ENCODE data around the gene CHKA.

The CHKA gene

DNA sequence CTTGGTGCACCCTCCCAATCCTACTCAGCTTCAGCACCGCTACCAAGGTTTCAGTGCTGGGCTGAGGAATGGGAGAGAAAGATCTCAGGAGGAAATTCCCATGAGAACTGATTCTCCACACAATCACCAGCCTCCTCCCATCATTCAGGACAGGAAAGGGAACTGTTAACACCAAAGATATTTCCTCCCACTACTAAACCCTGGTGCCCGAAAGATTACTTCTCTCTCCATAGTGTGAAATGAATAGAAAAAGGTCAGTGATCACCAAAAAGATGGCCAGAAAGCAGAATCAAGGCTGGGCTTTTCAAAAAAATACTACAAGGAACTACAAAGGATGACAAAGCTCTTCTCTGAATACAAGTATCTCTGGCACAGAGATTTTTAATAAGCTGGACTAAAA lies 56.3 kb downstream of the CHKA start:
- H3K4me2 ChIP-seq = no peak overlapping the region
- TF ChIP-seq CTCF (conservative IDR thresholded peaks at IDR 0.05; ENCODE audit: low read depth, low read length) = no peak
- H3K4me1 ChIP-seq (ENCODE audit: low read depth, poor library complexity, severe bottlenecking) = no peaks in the 10 kb centered on the region
- H3K36me3 ChIP-seq (ENCODE audit: insufficient read depth) = peaks cover 3% of the 10 kb centered on the region; the same call in 1 of the 2 replicates
- H4K20me1 ChIP-seq (ENCODE audit: insufficient read depth) = no peaks in the 10 kb centered on the region
- H2AFZ ChIP-seq (ENCODE audit: low read depth) = no peak overlapping the region
- H3K27ac ChIP-seq = no peak overlapping the region
- H3K79me2 ChIP-seq (ENCODE audit: insufficient read depth, low read depth) = no peaks in the 10 kb centered on the region
- no peaks in the 10 kb centered on the region for H3K27me3 ChIP-seq (ENCODE audit: insufficient read depth, low read depth)
- no peak overlapping the region for H3K9ac ChIP-seq
- no peak overlapping the region for H3K4me3 ChIP-seq (IDR thresholded peaks at IDR 0.05; ENCODE audit: insufficient read depth, low read depth, low read length)

DNA sequence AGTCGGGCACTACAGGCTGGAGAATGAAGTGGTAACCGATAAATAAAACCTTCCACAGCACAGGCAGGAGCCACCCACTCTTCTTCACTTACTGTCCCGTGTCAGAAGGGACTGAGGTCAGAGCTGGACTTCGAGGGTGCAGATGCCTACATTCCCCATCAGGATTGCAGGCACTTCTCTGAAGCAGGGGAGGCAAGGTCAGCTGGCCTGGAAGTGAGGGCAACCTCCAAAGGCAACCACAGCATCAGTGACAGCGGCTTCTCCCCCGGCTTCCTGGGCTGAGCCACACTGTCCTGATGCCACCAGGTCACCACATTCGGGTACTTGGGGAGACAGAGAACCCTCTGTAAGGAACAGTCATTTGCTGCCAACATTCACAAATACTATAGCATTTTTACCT lies 59.7 kb downstream of the CHKA start:
- Histone ChIP-seq H3K36me3 (ENCODE audit: insufficient read depth) (peaks cover 3% of the 10 kb centered on the region; the same call in 1 of the 2 replicates), H3K79me2 (ENCODE audit: insufficient read depth, low read depth) (no peaks in the 10 kb centered on the region), H3K27ac (no peak overlapping the region), H3K4me2 (no peak overlapping the region), H3K27me3 (ENCODE audit: insufficient read depth, low read depth) (no peaks in the 10 kb centered on the region), H2AFZ (ENCODE audit: low read depth) (no peak overlapping the region), H3K9ac (no peak overlapping the region), H3K4me1 (ENCODE audit: low read depth, poor library complexity, severe bottlenecking) (no peaks in the 10 kb centered on the region), H3K4me3 (IDR thresholded peaks at IDR 0.05; ENCODE audit: insufficient read depth, low read depth, low read length) (no peak overlapping the region), H4K20me1 (ENCODE audit: insufficient read depth) (no peaks in the 10 kb centered on the region)
- no peak for TF ChIP-seq CTCF (conservative IDR thresholded peaks at IDR 0.05; ENCODE audit: low read depth, low read length)

DNA sequence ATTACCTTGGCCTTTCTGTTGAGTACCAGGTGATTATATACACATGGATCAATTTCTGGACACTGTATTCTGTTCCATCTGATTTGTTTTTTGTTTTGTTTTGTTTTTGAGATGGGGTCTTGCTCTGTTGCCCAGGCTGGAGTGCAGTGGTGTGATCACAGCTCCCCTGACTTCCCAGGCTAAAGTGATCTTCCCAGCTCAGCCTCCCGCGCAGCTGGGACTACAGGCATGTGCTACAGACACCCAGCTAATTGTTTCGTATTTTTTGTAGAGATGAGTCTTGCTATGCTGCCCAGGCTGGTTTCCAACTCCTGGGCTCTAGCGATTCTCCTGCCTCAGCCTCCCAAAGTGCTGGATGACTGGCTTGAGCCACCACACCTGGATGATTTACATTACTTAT lies 63.4 kb downstream of the CHKA start:
- no peak overlapping the region for H3K4me2 ChIP-seq
- no peaks in the 10 kb centered on the region for H3K4me1 ChIP-seq (ENCODE audit: low read depth, poor library complexity, severe bottlenecking)
- no peak overlapping the region for H3K27ac ChIP-seq
- H3K4me3 ChIP-seq (IDR thresholded peaks at IDR 0.05; ENCODE audit: insufficient read depth, low read depth, low read length) = no peak overlapping the region
- no peaks in the 10 kb centered on the region for H3K79me2 ChIP-seq (ENCODE audit: insufficient read depth, low read depth)
- no peak for TF ChIP-seq CTCF (conservative IDR thresholded peaks at IDR 0.05; ENCODE audit: low read depth, low read length)
- H3K36me3 ChIP-seq (ENCODE audit: insufficient read depth) = peaks cover 3% of the 10 kb centered on the region; the same call in 1 of the 2 replicates
- H4K20me1 ChIP-seq (ENCODE audit: insufficient read depth) = no peaks in the 10 kb centered on the region
- H2AFZ ChIP-seq (ENCODE audit: low read depth) = no peak overlapping the region
- no peak overlapping the region for H3K9ac ChIP-seq
- no peaks in the 10 kb centered on the region for H3K27me3 ChIP-seq (ENCODE audit: insufficient read depth, low read depth)

DNA sequence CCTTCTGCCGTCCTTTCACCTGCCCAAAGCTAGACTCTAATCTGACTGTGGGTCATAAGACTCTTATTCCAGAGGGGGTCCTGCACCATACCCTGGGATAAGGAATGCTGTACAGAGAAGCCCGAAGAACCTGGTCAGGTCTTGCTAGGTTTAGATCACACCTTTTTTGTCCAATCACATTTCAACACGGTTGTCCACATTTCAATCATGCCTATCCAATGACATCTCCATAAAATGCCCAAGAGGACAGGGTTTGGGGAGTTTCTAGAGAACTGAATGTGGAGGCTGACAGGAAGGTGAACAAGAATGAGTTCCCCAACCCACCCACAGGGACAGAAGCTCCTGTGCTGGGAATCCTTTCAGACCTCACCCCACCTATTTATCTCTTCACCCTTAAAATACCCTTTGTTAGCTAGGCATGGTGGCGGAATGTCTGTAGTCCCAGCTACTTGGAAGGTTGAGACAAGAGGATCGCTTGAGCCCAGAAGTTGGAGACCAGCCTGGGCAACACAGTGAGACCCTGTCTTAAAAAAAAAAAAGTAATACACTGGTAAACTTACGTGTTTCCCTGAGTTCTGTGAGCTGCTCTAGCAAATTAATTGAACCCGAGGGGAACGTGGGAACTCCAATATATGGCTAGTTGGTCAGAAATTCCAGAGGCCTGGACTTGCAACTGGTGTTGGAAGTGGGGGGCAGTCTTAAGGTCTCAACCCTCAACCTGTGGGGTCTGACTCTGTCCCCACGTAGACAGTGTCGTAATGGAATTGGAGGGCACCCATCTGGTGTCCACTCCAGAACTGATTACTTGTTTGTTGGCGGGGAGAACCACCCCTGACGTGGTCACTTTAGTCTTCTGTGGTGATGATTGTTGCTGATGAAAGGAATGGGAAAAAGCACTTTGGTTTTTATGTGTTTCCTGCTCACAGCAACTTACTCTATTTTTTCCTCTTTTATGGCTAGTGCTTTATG lies 64.6 kb downstream of the CHKA start:
- no peaks in the 10 kb centered on the region for H3K4me1 ChIP-seq (ENCODE audit: low read depth, poor library complexity, severe bottlenecking)
- no peaks in the 10 kb centered on the region for H4K20me1 ChIP-seq (ENCODE audit: insufficient read depth)
- no peak for TF ChIP-seq CTCF (conservative IDR thresholded peaks at IDR 0.05; ENCODE audit: low read depth, low read length)
- H3K27me3 ChIP-seq (ENCODE audit: insufficient read depth, low read depth) = no peaks in the 10 kb centered on the region
- H3K27ac ChIP-seq = no peak overlapping the region
- H3K36me3 ChIP-seq (ENCODE audit: insufficient read depth) = peaks cover 3% of the 10 kb centered on the region; the same call in 1 of the 2 replicates
- H3K4me2 ChIP-seq = no peak overlapping the region
- no peaks in the 10 kb centered on the region for H3K79me2 ChIP-seq (ENCODE audit: insufficient read depth, low read depth)
- no peak overlapping the region for H3K4me3 ChIP-seq (IDR thresholded peaks at IDR 0.05; ENCODE audit: insufficient read depth, low read depth, low read length)
- H3K9ac ChIP-seq = no peak overlapping the region
- no peak overlapping the region for H2AFZ ChIP-seq (ENCODE audit: low read depth)
